Measurements from ENCODE around the gene SERTAD1. TPM values are rescaled to one million over a fixed set of nuclear protein-coding genes. Genes with fewer than 3 reads are reported as not detected.

The SERTAD1 gene
- polyA plus RNA-seq, 3 donors, result 21.0 to 55.9 (median 21.6) TPM

DNA sequence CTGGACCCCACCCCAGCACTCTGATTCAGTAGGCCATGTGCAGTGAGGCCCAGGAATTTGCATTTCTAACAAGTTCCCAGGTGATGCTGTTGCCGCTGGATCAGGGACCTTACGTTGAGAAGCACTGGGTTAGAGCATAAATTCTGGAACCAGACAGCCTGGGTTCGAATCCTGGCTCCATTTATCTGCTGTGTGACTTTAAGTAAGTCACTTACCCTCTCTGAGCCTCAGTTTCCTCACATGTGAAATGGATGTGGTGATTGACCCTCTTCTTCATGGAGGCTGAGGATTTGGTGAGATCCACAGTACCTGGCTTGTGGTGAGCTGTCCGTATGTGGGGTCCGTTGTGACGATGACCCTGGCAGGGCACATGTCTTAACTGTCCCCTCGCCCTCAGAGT is 51.7 kb downstream of the SERTAD1 start:
- Mint-ChIP-seq H3K9me3 (no peaks in the 10 kb centered on the region), H3K4me3 (no peak overlapping the region), H3K27ac (peak overlapping the region in 1 of 7 donors; percentile 72), H3K36me3 (peaks cover 69 to 95% of the 10 kb centered on the region in 2 donors), H3K4me1 (peaks cover 22% of the 10 kb centered on the region), H3K27me3 (ENCODE audit: low read depth in 3 of 3) (peaks cover 0 to 1% (median 0%) of the 10 kb centered on the region in 3 donors)
- H3K9me3 ChIP-seq (replicated peaks in 1 of 2; ENCODE audit: control insufficient read depth in 1 of 2, insufficient read depth in 1 of 2, low read length in 2 of 2), result no peaks in the 10 kb centered on the region
- H3K36me3 ChIP-seq (replicated peaks in 1 of 2; ENCODE audit: control insufficient read depth in 1 of 2, insufficient read depth in 2 of 2, low read length in 2 of 2), result peaks cover 62 to 90% of the 10 kb centered on the region in 2 donors
- H3K79me2 ChIP-seq (ENCODE audit: insufficient read depth, low read length), result no peaks in the 10 kb centered on the region
- 96% methylated on average over 5 of the region's 7 CpGs for WGBS (ENCODE audit: insufficient coverage)
- no peak overlapping the region for H3K27ac ChIP-seq (ENCODE audit: low read depth in 1 of 2, low read length in 2 of 2)
- DNase-seq, result no peak
- H3K27me3 ChIP-seq (ENCODE audit: control insufficient read depth in 2 of 2, insufficient read depth in 2 of 2, low read length in 2 of 2), result no peaks in the 10 kb centered on the region
- peaks cover 4% of the 10 kb centered on the region for H4K20me1 ChIP-seq (ENCODE audit: insufficient read depth, low read length)
- H2AFZ ChIP-seq (ENCODE audit: insufficient read depth, low read depth, low read length, poor library complexity, severe bottlenecking), result no peak overlapping the region
- intact Hi-C loops (cut with micrococcal nuclease), result no loop called here
- TF ChIP-seq, protein P1, sequence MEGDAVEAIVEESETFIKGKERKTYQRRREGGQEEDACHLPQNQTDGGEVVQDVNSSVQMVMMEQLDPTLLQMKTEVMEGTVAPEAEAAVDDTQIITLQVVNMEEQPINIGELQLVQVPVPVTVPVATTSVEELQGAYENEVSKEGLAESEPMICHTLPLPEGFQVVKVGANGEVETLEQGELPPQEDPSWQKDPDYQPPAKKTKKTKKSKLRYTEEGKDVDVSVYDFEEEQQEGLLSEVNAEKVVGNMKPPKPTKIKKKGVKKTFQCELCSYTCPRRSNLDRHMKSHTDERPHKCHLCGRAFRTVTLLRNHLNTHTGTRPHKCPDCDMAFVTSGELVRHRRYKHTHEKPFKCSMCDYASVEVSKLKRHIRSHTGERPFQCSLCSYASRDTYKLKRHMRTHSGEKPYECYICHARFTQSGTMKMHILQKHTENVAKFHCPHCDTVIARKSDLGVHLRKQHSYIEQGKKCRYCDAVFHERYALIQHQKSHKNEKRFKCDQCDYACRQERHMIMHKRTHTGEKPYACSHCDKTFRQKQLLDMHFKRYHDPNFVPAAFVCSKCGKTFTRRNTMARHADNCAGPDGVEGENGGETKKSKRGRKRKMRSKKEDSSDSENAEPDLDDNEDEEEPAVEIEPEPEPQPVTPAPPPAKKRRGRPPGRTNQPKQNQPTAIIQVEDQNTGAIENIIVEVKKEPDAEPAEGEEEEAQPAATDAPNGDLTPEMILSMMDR (IDR thresholded peaks at IDR 0.05), result no peak
- no peak overlapping the region for H3K4me2 ChIP-seq (replicated peaks; ENCODE audit: extremely low read depth, low read length, poor library complexity, severe bottlenecking)
- no peak overlapping the region for H3K4me3 ChIP-seq (replicated peaks in 1 of 3; ENCODE audit: low read depth in 2 of 3, low read length in 3 of 3)
- no peak overlapping the region for H3K9ac ChIP-seq (ENCODE audit: insufficient read depth, low read length, poor library complexity, severe bottlenecking)
- peaks cover 10 to 20% of the 10 kb centered on the region in 2 donors for H3K4me1 ChIP-seq (ENCODE audit: control insufficient read depth in 1 of 2, insufficient read depth in 2 of 2, low read length in 2 of 2)

DNA sequence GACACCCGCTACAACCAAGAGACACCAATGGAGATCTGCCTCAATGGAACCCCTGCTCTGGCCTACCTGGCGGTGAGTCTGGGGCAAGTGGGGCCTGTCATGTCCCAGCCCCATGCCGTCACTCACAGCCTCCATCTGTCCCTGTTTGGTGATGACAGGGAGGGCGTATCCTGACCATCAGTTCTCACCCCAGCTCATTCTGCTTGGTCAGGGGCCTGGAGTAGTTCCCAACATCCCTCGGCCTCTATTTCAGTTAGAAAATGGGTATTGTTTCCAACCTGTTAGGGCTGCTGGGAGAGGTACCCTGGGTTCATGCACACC is 54.0 kb downstream of the SERTAD1 start:
- WGBS (ENCODE audit: insufficient coverage), result 100% methylated on average over 2 of the region's 5 CpGs
- no peak overlapping the region for H3K4me3 ChIP-seq (replicated peaks in 1 of 3; ENCODE audit: low read depth in 2 of 3, low read length in 3 of 3)
- H3K27ac ChIP-seq (ENCODE audit: low read depth in 1 of 2, low read length in 2 of 2), result peak overlapping the region in 1 of 2 donors; percentile 13
- peaks cover 11% of the 10 kb centered on the region for H4K20me1 ChIP-seq (ENCODE audit: insufficient read depth, low read length)
- Mint-ChIP-seq H3K36me3 (peaks cover 74 to 96% of the 10 kb centered on the region in 2 donors), H3K9me3 (no peaks in the 10 kb centered on the region), H3K27ac (peak overlapping the region in 1 of 7 donors; percentile 2), H3K4me3 (no peak overlapping the region), H3K4me1 (peaks cover 25% of the 10 kb centered on the region), H3K27me3 (ENCODE audit: low read depth in 3 of 3) (peaks cover 0 to 1% (median 0%) of the 10 kb centered on the region in 3 donors)
- H3K79me2 ChIP-seq (ENCODE audit: insufficient read depth, low read length), result no peaks in the 10 kb centered on the region
- H2AFZ ChIP-seq (ENCODE audit: insufficient read depth, low read depth, low read length, poor library complexity, severe bottlenecking), result no peak overlapping the region
- H3K4me2 ChIP-seq (replicated peaks; ENCODE audit: extremely low read depth, low read length, poor library complexity, severe bottlenecking), result no peak overlapping the region
- no peaks in the 10 kb centered on the region for H3K27me3 ChIP-seq (ENCODE audit: control insufficient read depth in 2 of 2, insufficient read depth in 2 of 2, low read length in 2 of 2)
- no peak overlapping the region for H3K9ac ChIP-seq (ENCODE audit: insufficient read depth, low read length, poor library complexity, severe bottlenecking)
- DNase-seq, result no peak
- TF ChIP-seq, protein P1 (IDR thresholded peaks at IDR 0.05), result no peak
- peaks cover 63 to 88% of the 10 kb centered on the region in 2 donors for H3K36me3 ChIP-seq (replicated peaks in 1 of 2; ENCODE audit: control insufficient read depth in 1 of 2, insufficient read depth in 2 of 2, low read length in 2 of 2)
- no peaks in the 10 kb centered on the region for H3K9me3 ChIP-seq (replicated peaks in 1 of 2; ENCODE audit: control insufficient read depth in 1 of 2, insufficient read depth in 1 of 2, low read length in 2 of 2)
- intact Hi-C loops (cut with micrococcal nuclease), result no loop called here
- H3K4me1 ChIP-seq (ENCODE audit: control insufficient read depth in 1 of 2, insufficient read depth in 2 of 2, low read length in 2 of 2), result peaks cover 11 to 25% of the 10 kb centered on the region in 2 donors

Small RNA genes within 50 kb of the gene (small RNA-seq; reads per million reads assigned to genes)
- gene RF00017 (ENCODE audit: insufficient read length, low read depth), result not detected

Other genes starting within 250 kb of the SERTAD1 start
- 1 to 10 TPM in 1 of 3 donors, under 1 TPM in 1, not detected in 1; 0.05 to 9.1 TPM for gene MAP3K10, start 234.6 kb downstream of the SERTAD1 start, polyA plus RNA-seq
- gene TTC9B, start 207.6 kb downstream of the SERTAD1 start, polyA plus RNA-seq, result not detected
- under 1 TPM in 1 of 3 donors, not detected in 2; 0.12 TPM for gene CCNP, start 199.3 kb downstream of the SERTAD1 start, polyA plus RNA-seq
- 100 to 1,000 TPM in 1 of 3 donors, 10 to 100 TPM in 2; 11.4 to 122 (median 16.3) TPM for gene AKT2, start 140.6 kb downstream of the SERTAD1 start, polyA plus RNA-seq
- gene C19orf47, start 77.6 kb downstream of the SERTAD1 start, polyA plus RNA-seq, result 10 to 100 TPM in 1 of 3 donors, 1 to 10 TPM in 2; 7.6 to 10.2 (median 8.0) TPM
- gene PLD3, start 77.3 kb downstream of the SERTAD1 start, polyA plus RNA-seq, result 100 to 1,000 TPM; 168 to 334 (median 170) TPM
- under 1 TPM in 1 of 3 donors, not detected in 2; 0.09 TPM for gene HIPK4, start 35.8 kb downstream of the SERTAD1 start, polyA plus RNA-seq
- under 1 TPM in 2 of 3 donors, not detected in 1; 0.13 to 0.76 TPM for gene PRX, start 12.6 kb downstream of the SERTAD1 start, polyA plus RNA-seq
- gene SERTAD3, start 18.3 kb upstream of the SERTAD1 start, polyA plus RNA-seq, result 10 to 100 TPM; 30.4 to 57.2 (median 49.4) TPM
- gene BLVRB, start 39.8 kb upstream of the SERTAD1 start, polyA plus RNA-seq, result 100 to 1,000 TPM; 299 to 625 (median 601) TPM
- gene SPTBN4, start 41.0 kb upstream of the SERTAD1 start, polyA plus RNA-seq, result under 1 TPM in 1 of 3 donors, not detected in 2; 0.07 TPM
- gene SHKBP1, start 150.9 kb upstream of the SERTAD1 start, polyA plus RNA-seq, result 100 to 1,000 TPM; 234 to 324 (median 284) TPM
- 10 to 100 TPM in 1 of 3 donors, 1 to 10 TPM in 2; 3.8 to 38.7 (median 8.0) TPM for gene LTBP4, start 175.4 kb upstream of the SERTAD1 start, polyA plus RNA-seq